ENCODE measurements around the gene SPATA24. TPM values are rescaled to one million over a fixed set of nuclear protein-coding genes. Genes with fewer than 3 reads are reported as not detected.

Gene SPATA24
- total and polyA plus RNA-seq, 2 donors (not counting 1 experiment from before 2014, with no cell fraction given): 5.6 to 7.4 TPM

DNA sequence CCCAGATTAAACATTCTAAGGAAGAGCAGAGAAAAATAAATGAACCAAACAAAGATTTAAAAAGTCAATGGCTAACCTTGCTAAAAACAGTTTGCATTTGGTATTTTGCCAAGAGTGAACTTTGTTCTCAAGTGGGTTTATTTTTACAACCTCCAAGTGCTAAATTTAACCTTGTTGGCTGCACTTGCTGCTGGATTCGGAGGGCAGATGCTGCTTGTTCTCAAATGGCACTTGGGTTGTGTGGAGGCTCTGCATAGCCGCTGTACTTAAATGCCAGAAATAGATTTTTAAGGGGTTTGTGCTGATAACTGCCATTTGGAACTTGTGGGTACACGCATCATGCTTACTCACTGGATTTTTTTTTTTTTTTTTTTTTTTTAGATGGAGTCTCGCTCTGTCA is 13.3 kb upstream of the SPATA24 start:
- Histone ChIP-seq H3K9me3 (ENCODE audit: control insufficient read depth, insufficient read depth, low read depth, low read length) (no peaks in the 10 kb centered on the region), H3K27ac (ENCODE audit: insufficient read depth, low read length) (no peak overlapping the region), H3K9ac (ENCODE audit: insufficient read depth, low read length) (no peak overlapping the region), H4K20me1 (ENCODE audit: control insufficient read depth, extremely low read depth, insufficient read depth, low read length) (no peaks in the 10 kb centered on the region), H2AFZ (ENCODE audit: low read length) (no peak overlapping the region), H3K4me2 (ENCODE audit: extremely low read depth, insufficient read depth, low read length) (no peak overlapping the region), H3K36me3 (ENCODE audit: control insufficient read depth, insufficient read depth, low read length) (peaks cover 2% of the 10 kb centered on the region), H3K27me3 (ENCODE audit: control insufficient read depth, insufficient read depth, low read length) (no peaks in the 10 kb centered on the region), H3K4me3 (replicated peaks in 1 of 4; ENCODE audit: control extremely low read depth in 1 of 4, insufficient read depth in 1 of 4, low read depth in 3 of 4, low read length in 4 of 4) (no peak overlapping the region), H3K4me1 (ENCODE audit: control insufficient read depth, extremely low read depth, insufficient read depth, low read length) (peaks cover 3% of the 10 kb centered on the region), H3K79me2 (ENCODE audit: control insufficient read depth, insufficient read depth, low read length) (no peaks in the 10 kb centered on the region)
- TF ChIP-seq, protein P1, sequence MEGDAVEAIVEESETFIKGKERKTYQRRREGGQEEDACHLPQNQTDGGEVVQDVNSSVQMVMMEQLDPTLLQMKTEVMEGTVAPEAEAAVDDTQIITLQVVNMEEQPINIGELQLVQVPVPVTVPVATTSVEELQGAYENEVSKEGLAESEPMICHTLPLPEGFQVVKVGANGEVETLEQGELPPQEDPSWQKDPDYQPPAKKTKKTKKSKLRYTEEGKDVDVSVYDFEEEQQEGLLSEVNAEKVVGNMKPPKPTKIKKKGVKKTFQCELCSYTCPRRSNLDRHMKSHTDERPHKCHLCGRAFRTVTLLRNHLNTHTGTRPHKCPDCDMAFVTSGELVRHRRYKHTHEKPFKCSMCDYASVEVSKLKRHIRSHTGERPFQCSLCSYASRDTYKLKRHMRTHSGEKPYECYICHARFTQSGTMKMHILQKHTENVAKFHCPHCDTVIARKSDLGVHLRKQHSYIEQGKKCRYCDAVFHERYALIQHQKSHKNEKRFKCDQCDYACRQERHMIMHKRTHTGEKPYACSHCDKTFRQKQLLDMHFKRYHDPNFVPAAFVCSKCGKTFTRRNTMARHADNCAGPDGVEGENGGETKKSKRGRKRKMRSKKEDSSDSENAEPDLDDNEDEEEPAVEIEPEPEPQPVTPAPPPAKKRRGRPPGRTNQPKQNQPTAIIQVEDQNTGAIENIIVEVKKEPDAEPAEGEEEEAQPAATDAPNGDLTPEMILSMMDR (conservative IDR thresholded peaks at IDR 0.05 in 1 of 2, IDR thresholded peaks at IDR 0.05 in 1 of 2; ENCODE audit: low read depth in 1 of 2, low read length in 2 of 2): no peak
- no peak for TF ChIP-seq EZH2 (IDR thresholded peaks at IDR 0.05; ENCODE audit: low read length, missing control alignments)
- peak; percentile 53 to 75 for DNase-seq (ENCODE audit: low read depth in 2 of 2)

- Histone ChIP-seq H3K9me3 (ENCODE audit: control insufficient read depth, insufficient read depth, low read depth, low read length) (no peaks in the 10 kb centered on the region), H4K20me1 (ENCODE audit: control insufficient read depth, extremely low read depth, insufficient read depth, low read length) (no peaks in the 10 kb centered on the region), H3K4me3 (replicated peaks in 1 of 4; ENCODE audit: control extremely low read depth in 1 of 4, insufficient read depth in 1 of 4, low read depth in 3 of 4, low read length in 4 of 4) (no peak overlapping the region), H3K9ac (ENCODE audit: insufficient read depth, low read length) (no peak overlapping the region), H3K27me3 (ENCODE audit: control insufficient read depth, insufficient read depth, low read length) (no peaks in the 10 kb centered on the region), H3K27ac (ENCODE audit: insufficient read depth, low read length) (no peak overlapping the region), H3K79me2 (ENCODE audit: control insufficient read depth, insufficient read depth, low read length) (no peaks in the 10 kb centered on the region), H3K4me1 (ENCODE audit: control insufficient read depth, extremely low read depth, insufficient read depth, low read length) (peaks cover 3% of the 10 kb centered on the region), H2AFZ (ENCODE audit: low read length) (no peak overlapping the region), H3K36me3 (ENCODE audit: control insufficient read depth, insufficient read depth, low read length) (peaks cover 2% of the 10 kb centered on the region), H3K4me2 (ENCODE audit: extremely low read depth, insufficient read depth, low read length) (no peak overlapping the region)
- no peak for DNase-seq (ENCODE audit: low read depth in 2 of 2)
- TF ChIP-seq EZH2 (IDR thresholded peaks at IDR 0.05; ENCODE audit: low read length, missing control alignments): no peak
- TF ChIP-seq, protein P1 (conservative IDR thresholded peaks at IDR 0.05 in 1 of 2, IDR thresholded peaks at IDR 0.05 in 1 of 2; ENCODE audit: low read depth in 1 of 2, low read length in 2 of 2): no peak
Observed at GRCh38 chr5:139416651-139417050, 12.8 kb upstream of the SPATA24 start.

DNA sequence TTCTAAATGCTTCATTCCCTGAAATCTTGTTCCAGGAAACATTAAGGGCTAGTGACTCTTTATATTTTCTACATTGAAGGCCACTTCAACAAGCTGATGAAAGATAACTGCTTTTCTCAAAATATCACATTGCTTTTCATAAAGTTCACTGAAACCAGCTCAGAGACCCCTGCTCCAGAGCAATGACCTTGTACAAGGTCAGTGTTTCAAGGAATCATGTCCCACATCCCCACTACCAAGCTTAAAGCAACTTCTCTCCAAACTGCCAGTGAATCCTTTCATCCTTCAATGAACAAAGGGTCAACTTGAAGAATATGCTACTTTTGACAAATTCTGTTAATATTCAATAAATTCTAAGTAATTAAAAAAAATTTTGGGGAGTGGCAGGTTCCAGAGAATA is 12.0 kb upstream of the SPATA24 start:
- no peak for DNase-seq (ENCODE audit: low read depth in 2 of 2)
- Histone ChIP-seq H3K9ac (ENCODE audit: insufficient read depth, low read length) (no peak overlapping the region), H3K4me2 (ENCODE audit: extremely low read depth, insufficient read depth, low read length) (no peak overlapping the region), H3K27me3 (ENCODE audit: control insufficient read depth, insufficient read depth, low read length) (no peaks in the 10 kb centered on the region), H4K20me1 (ENCODE audit: control insufficient read depth, extremely low read depth, insufficient read depth, low read length) (no peaks in the 10 kb centered on the region), H3K79me2 (ENCODE audit: control insufficient read depth, insufficient read depth, low read length) (no peaks in the 10 kb centered on the region), H3K9me3 (ENCODE audit: control insufficient read depth, insufficient read depth, low read depth, low read length) (no peaks in the 10 kb centered on the region), H3K4me1 (ENCODE audit: control insufficient read depth, extremely low read depth, insufficient read depth, low read length) (peaks cover 3% of the 10 kb centered on the region), H3K27ac (ENCODE audit: insufficient read depth, low read length) (no peak overlapping the region), H3K4me3 (replicated peaks in 1 of 4; ENCODE audit: control extremely low read depth in 1 of 4, insufficient read depth in 1 of 4, low read depth in 3 of 4, low read length in 4 of 4) (no peak overlapping the region), H3K36me3 (ENCODE audit: control insufficient read depth, insufficient read depth, low read length) (peaks cover 2% of the 10 kb centered on the region), H2AFZ (ENCODE audit: low read length) (no peak overlapping the region)
- TF ChIP-seq, protein P1 (conservative IDR thresholded peaks at IDR 0.05 in 1 of 2, IDR thresholded peaks at IDR 0.05 in 1 of 2; ENCODE audit: low read depth in 1 of 2, low read length in 2 of 2): no peak
- no peak for TF ChIP-seq EZH2 (IDR thresholded peaks at IDR 0.05; ENCODE audit: low read length, missing control alignments)

Measured in fibroblast of lung (primary cell).